SHP77 (cell line): ENCODE results near the gene PAX6.

Experiments used
- DNase-seq, 2 experiments: peaks; one replicate each; lab custom pipeline; 2025; lab: John Stamatoyannopoulos, UW

PAX6 gene

GRCh38 chr11:31810779-31811647 lies at the start of gene PAX6:
PAX6 (minus strand) TSS chr11:31811322; CDS start chr11:31806411, 4,911 bp downstream.
- DNase-seq: no peak

GRCh38 chr11:31860391-31860790 lies 49.3 kb upstream of the PAX6 start:
- no peak for DNase-seq

- no peak for DNase-seq
These were observed 45.1 kb upstream of the PAX6 start for GRCh38 chr11:31856248-31856647.

- DNase-seq: no peak
These were observed 44.3 kb upstream of the PAX6 start for GRCh38 chr11:31855466-31855865.

GRCh38 chr11:31850365-31850764 lies 39.2 kb upstream of the PAX6 start:
- DNase-seq: no peak

GRCh38 chr11:31847761-31848160 lies 36.6 kb upstream of the PAX6 start:
- no peak for DNase-seq

GRCh38 chr11:31845331-31845730 lies 34.2 kb upstream of the PAX6 start:
- DNase-seq: no peak

GRCh38 chr11:31844351-31844750 lies 33.2 kb upstream of the PAX6 start:
- no peak for DNase-seq

GRCh38 chr11:31841435-31841834 lies 30.3 kb upstream of the PAX6 start:
- DNase-seq: no peak

- no peak for DNase-seq
These were observed 23.1 kb upstream of the PAX6 start for GRCh38 chr11:31834237-31834636.

GRCh38 chr11:31830406-31830805 lies 19.3 kb upstream of the PAX6 start:
- DNase-seq: no peak

GRCh38 chr11:31828217-31828616 lies 17.1 kb upstream of the PAX6 start:
- no peak for DNase-seq

- DNase-seq: no peak
These were observed 16.5 kb upstream of the PAX6 start for GRCh38 chr11:31827455-31828206.

- DNase-seq: no peak
These were observed 15.7 kb upstream of the PAX6 start for GRCh38 chr11:31826536-31827438.

GRCh38 chr11:31825838-31826484 lies 14.8 kb upstream of the PAX6 start:
- no peak for DNase-seq

- no peak for DNase-seq
These were observed 14.0 kb upstream of the PAX6 start for GRCh38 chr11:31824879-31825837.

- no peak for DNase-seq
These were observed 13.3 kb upstream of the PAX6 start for GRCh38 chr11:31824332-31824878.

GRCh38 chr11:31823644-31824331 lies 12.7 kb upstream of the PAX6 start:
- no peak for DNase-seq

GRCh38 chr11:31822927-31823643 lies 12.0 kb upstream of the PAX6 start:
- no peak for DNase-seq
